DND-41 (cell line): ENCODE measurements around the gene SLC35G4.

Experiments
- CTCF ChIP-seq: IDR thresholded peaks from 2 replicates; pipeline ENCODE4 v1.5.1; 2012; ENCODE audit warnings: borderline replicate concordance, low read length, moderate library complexity, mild to moderate bottlenecking; ENCODE audit not compliant: poor library complexity, severe bottlenecking; ENCODE audit errors: extremely low read depth
- EZH2 ChIP-seq: IDR thresholded peaks from 3 replicates; pipeline ENCODE4 v1.6.1; 2012; ENCODE audit warnings: borderline replicate concordance, low read depth, mild to moderate bottlenecking, moderate library complexity, low read length, inconsistent platforms; ENCODE audit not compliant: severe bottlenecking

- no peak for TF ChIP-seq CTCF
- no peak for TF ChIP-seq EZH2
These were observed 43.7 kb upstream of the SLC35G4 start for GRCh38 chr18:11565716-11566115.
